HEK293T (cell line): Measurements from ENCODE around the gene LMOD1.

Source experiments
- CTCF ChIA-PET: fragments of 350-600 bp; formaldehyde crosslinking; extraction: SDS; loops from one replicate; lab custom pipeline; 2021; ENCODE audit warnings: antibody characterized with exemption, inconsistent platforms; lab: Yijun Ruan, JAX
- POLR2A ChIA-PET: fragments of 350-600 bp; formaldehyde crosslinking; extraction: SDS; loops from one replicate; lab custom pipeline; 2020; ENCODE audit warnings: antibody characterized with exemption, inconsistent platforms; lab: Yijun Ruan, JAX
- DNase-seq: peaks from one replicate; pipeline ENCODE4 v3.0.0; 2012; ENCODE audit warnings: mixed read lengths; ENCODE audit errors: extremely low spot score
- ARNT ChIP-seq: fragments of 450-650 bp; IDR thresholded peaks from 2 replicates; pipeline ENCODE4 v1.6.1; 2017; ENCODE audit warnings: mild to moderate bottlenecking
- BHLHE40 ChIP-seq: fragments of 450-650 bp; IDR thresholded peaks from 2 replicates; pipeline ENCODE4 v1.6.1; 2016; ENCODE audit warnings: mild to moderate bottlenecking, moderate library complexity, borderline replicate concordance
- CTBP1 ChIP-seq: fragments of 450-650 bp; IDR thresholded peaks from 2 replicates; pipeline ENCODE4 v1.6.1; 2016; ENCODE audit warnings: borderline replicate concordance
- ELF4 ChIP-seq: fragments of 450-650 bp; IDR thresholded peaks from 2 replicates; pipeline ENCODE4 v1.6.1; 2017; ENCODE audit warnings: antibody characterized with exemption
- FOXA1 ChIP-seq: fragments of 450-650 bp; IDR thresholded peaks from 2 replicates; pipeline ENCODE4 v1.6.1; 2016; ENCODE audit warnings: mild to moderate bottlenecking
- FOXK2 ChIP-seq: fragments of 450-650 bp; IDR thresholded peaks from 2 replicates; pipeline ENCODE4 v1.6.1; 2016; ENCODE audit warnings: mild to moderate bottlenecking
- FOXM1 ChIP-seq: fragments of 450-650 bp; IDR thresholded peaks from 2 replicates; pipeline ENCODE4 v1.6.1; 2017; ENCODE audit warnings: mild to moderate bottlenecking, borderline replicate concordance
- HDGF ChIP-seq: fragments of 450-650 bp; IDR thresholded peaks from 2 replicates; pipeline ENCODE4 v1.6.1; 2017; ENCODE audit warnings: antibody characterized with exemption, borderline replicate concordance
- L3MBTL2 ChIP-seq: fragments of 450-650 bp; conservative IDR thresholded peaks from 2 replicates; pipeline ENCODE4 v1.6.1; 2016; ENCODE audit warnings: mild to moderate bottlenecking
- LEF1 ChIP-seq: fragments of 450-650 bp; IDR thresholded peaks from 2 replicates; pipeline ENCODE4 v1.6.1; 2017; ENCODE audit warnings: mild to moderate bottlenecking, borderline replicate concordance
- NFRKB ChIP-seq: fragments of 450-650 bp; IDR thresholded peaks from 2 replicates; pipeline ENCODE4 v1.6.1; 2016; ENCODE audit warnings: mild to moderate bottlenecking, moderate library complexity
- SP1 ChIP-seq: fragments of 450-650 bp; IDR thresholded peaks from 2 replicates; pipeline ENCODE4 v1.6.1; 2017
- SUZ12 ChIP-seq: fragments of 450-650 bp; IDR thresholded peaks from 2 replicates; pipeline ENCODE4 v1.6.1; 2016; ENCODE audit warnings: mild to moderate bottlenecking
- TARDBP ChIP-seq: fragments of 450-650 bp; IDR thresholded peaks from 2 replicates; pipeline ENCODE4 v1.6.1; 2016
- ZNF384 ChIP-seq: fragments of 450-650 bp; IDR thresholded peaks from 2 replicates; pipeline ENCODE4 v1.6.1; 2016
- TF ChIP-seq, protein P1 (sequence below): fragments of 450-650 bp; IDR thresholded peaks from 2 replicates; pipeline ENCODE4 v1.6.1; 2016

LMOD1 gene

DNA sequence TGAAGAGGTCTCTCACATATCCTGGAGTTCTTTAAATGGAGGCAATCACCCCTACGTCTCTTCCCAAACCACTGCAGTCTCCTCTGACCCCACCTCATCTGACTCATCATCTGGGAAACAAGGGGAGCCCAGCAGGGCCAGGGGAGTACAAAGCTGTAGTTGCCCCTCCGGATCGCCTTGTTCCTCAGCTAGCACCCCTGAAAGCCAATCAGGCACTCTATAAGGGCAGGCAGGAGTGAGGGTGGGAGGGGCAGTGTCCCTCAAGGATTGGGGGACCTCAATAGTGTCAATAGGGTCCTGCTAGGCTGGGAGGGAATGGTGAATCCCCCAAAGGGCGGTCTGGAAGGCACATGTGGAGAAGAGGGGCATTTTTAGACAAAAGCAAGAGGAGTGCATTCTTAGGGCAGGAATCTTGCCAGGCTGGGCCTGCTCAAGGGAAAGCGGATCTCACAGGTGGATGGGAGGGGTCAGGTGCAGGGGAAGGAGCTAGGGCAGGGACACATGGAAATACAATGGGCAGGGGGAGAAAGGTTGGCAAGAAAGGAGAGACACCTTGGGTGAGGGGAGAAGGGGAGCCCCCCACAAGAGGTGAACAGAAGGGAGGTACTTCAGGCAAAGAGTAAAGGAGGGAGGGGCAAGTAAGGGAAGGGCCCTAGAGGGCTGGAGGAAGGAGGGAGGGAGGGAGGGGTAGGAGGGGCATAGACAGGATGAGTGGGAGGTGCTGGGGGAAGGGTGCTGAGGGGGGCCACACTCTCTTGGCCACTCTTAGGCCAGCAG lies 51.8 kb downstream of the LMOD1 start:
- no peak for DNase-seq
- POLR2A ChIA-PET: interaction anchor here (1.1 to 1.5 kb wide), 3 partner anchors 13 to 78 kb away, joined by 3 to 4 read pairs (median 3); partner anchors contain the start of gene TIMM17A
- CTCF ChIA-PET: interaction anchor here (1.6 to 4.8 kb wide), 3 partner anchors 79 to 224 kb away, joined by 4 to 76 read pairs (median 5); no protein-coding TSS in a partner anchor
- TF ChIP-seq, protein P1, sequence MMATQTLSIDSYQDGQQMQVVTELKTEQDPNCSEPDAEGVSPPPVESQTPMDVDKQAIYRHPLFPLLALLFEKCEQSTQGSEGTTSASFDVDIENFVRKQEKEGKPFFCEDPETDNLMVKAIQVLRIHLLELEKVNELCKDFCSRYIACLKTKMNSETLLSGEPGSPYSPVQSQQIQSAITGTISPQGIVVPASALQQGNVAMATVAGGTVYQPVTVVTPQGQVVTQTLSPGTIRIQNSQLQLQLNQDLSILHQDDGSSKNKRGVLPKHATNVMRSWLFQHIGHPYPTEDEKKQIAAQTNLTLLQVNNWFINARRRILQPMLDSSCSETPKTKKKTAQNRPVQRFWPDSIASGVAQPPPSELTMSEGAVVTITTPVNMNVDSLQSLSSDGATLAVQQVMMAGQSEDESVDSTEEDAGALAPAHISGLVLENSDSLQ: no peak
- TF ChIP-seq L3MBTL2 (no peak), ELF4 (no peak), CTBP1 (no peak), SUZ12 (no peak), FOXK2 (no peak), BHLHE40 (no peak), TARDBP (no peak), ARNT (no peak), FOXA1 (no peak), ZNF384 (no peak), HDGF (no peak), NFRKB (no peak), FOXM1 (no peak), LEF1 (no peak), SP1 (no peak)

DNA sequence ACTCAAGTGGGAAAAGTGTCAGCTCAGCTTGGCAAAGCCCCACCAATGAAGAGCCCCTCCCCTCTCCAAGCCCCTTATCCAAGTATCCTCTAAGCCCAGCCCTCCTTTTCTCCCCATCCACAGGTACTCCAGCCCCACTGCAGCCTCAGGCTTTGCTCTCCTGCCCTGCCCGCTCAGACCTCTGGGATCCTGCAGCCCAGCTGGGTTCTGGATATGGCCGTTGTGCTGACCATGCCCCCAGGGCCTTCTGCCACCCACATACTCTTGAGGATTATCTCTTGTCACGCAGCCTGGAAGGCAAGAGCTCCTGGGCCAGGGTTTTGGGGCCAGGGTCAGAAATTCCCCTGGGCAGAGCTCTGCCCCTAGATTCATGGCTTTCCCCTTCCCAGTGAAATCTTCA lies 52.9 kb downstream of the LMOD1 start:
- DNase-seq: no peak
- ChIA-PET POLR2A (interaction anchor here (1.1 to 2.5 kb wide), 4 partner anchors 10 to 79 kb away, joined by 3 to 6 read pairs (median 4); partner anchors contain the start of gene TIMM17A), CTCF (interaction anchor here (0.5 to 4.8 kb wide), 2 partner anchors 10 to 80 kb away, joined by 4 to 76 read pairs; no protein-coding TSS in a partner anchor)
- TF ChIP-seq NFRKB (no peak), FOXK2 (no peak), SUZ12 (no peak), SP1 (no peak), ELF4 (no peak), CTBP1 (no peak), ZNF384 (no peak), BHLHE40 (no peak), L3MBTL2 (no peak), HDGF (no peak)

DNA sequence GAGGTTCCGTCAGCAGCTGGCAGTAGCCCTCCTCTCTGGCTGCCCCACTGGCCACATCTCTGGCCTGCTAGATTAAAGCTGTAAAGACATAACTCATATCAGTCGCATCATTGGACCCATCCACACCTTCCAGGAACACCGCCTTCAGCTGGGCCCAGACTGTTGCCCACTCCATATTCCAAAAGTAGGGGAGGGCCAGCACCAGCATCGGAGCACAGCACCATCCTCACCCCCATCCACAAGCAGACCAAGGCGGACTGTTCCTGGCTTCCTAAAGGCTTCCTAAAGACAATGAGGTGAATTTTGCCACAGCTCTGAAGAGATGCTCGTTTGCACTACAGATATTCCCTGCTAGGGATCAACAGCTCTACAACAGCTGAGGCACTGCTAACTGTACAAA lies 54.1 kb downstream of the LMOD1 start:
- ChIA-PET CTCF (interaction anchor here (0.7 to 1.4 kb wide), 4 partner anchors 9 to 82 kb away, joined by 3 to 4 read pairs (median 4); no protein-coding TSS in a partner anchor), POLR2A (interaction anchor here (2.5 kb wide), 1 partner anchor 9 kb away, joined by 6 read pairs; no protein-coding TSS in a partner anchor)
- TF ChIP-seq SP1: no peak
- no peak for TF ChIP-seq NFRKB
- no peak for TF ChIP-seq L3MBTL2
- TF ChIP-seq ELF4: no peak
- TF ChIP-seq FOXK2: no peak
- TF ChIP-seq CTBP1: no peak
- no peak for DNase-seq

- TF ChIP-seq TARDBP: no peak
- TF ChIP-seq FOXA1: no peak
- TF ChIP-seq, protein P1: no peak
- no peak for TF ChIP-seq ELF4
- ChIA-PET CTCF (interaction anchor here (0.7 to 1.4 kb wide), 2 partner anchors 81 to 82 kb away, joined by 4 read pairs; no protein-coding TSS in a partner anchor), POLR2A (interaction anchor here (2.5 kb wide), 1 partner anchor 8 kb away, joined by 6 read pairs; no protein-coding TSS in a partner anchor)
- no peak for DNase-seq
These were observed 54.8 kb downstream of the LMOD1 start for GRCh38 chr1:201891451-201892045.

- ChIA-PET CTCF (interaction anchor here (1.4 kb wide), 1 partner anchor 82 kb away, joined by 4 read pairs; no protein-coding TSS in a partner anchor), POLR2A (no interaction called here)
- DNase-seq: no peak
- TF ChIP-seq ZNF384 (no peak), NFRKB (no peak), SUZ12 (no peak), CTBP1 (no peak), ELF4 (no peak), SP1 (no peak), FOXA1 (no peak), TARDBP (no peak), LEF1 (no peak), HDGF (no peak), L3MBTL2 (no peak), FOXK2 (no peak), BHLHE40 (no peak), ARNT (no peak), FOXM1 (no peak)
- TF ChIP-seq, protein P1: no peak
These were observed 55.4 kb downstream of the LMOD1 start for GRCh38 chr1:201890806-201891450.
